PC-3 (cell line): ENCODE results near the gene IL24.

Source experiments
- EZH2 ChIP-seq: fragments of 300-600 bp; sonication (generic); IDR thresholded peaks from one replicate; pipeline ENCODE4 v1.6.1; 2017; ENCODE audit warnings: antibody characterized with exemption, mild to moderate bottlenecking, low read length; ENCODE audit not compliant: unreplicated experiment
- TF ChIP-seq, protein P1 (sequence below): fragments of 300-600 bp; sonication (generic); conservative IDR thresholded peaks from 2 replicates; pipeline ENCODE4 v1.5.1; 2017; ENCODE audit warnings: antibody characterized with exemption, low read depth, mild to moderate bottlenecking, low read length

GRCh38 chr1:206923009-206923960 lies 26.0 kb downstream of the IL24 start:
- TF ChIP-seq, protein P1, sequence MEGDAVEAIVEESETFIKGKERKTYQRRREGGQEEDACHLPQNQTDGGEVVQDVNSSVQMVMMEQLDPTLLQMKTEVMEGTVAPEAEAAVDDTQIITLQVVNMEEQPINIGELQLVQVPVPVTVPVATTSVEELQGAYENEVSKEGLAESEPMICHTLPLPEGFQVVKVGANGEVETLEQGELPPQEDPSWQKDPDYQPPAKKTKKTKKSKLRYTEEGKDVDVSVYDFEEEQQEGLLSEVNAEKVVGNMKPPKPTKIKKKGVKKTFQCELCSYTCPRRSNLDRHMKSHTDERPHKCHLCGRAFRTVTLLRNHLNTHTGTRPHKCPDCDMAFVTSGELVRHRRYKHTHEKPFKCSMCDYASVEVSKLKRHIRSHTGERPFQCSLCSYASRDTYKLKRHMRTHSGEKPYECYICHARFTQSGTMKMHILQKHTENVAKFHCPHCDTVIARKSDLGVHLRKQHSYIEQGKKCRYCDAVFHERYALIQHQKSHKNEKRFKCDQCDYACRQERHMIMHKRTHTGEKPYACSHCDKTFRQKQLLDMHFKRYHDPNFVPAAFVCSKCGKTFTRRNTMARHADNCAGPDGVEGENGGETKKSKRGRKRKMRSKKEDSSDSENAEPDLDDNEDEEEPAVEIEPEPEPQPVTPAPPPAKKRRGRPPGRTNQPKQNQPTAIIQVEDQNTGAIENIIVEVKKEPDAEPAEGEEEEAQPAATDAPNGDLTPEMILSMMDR, result no peak
- no peak for TF ChIP-seq EZH2
